HG02970 (cell line): ENCODE results near the gene ARID3B.
A peak's percentile ranks its signal among the peaks of the same experiment; 100 is the strongest.
"Not testable (repeated sequence)": the region's sequence is repeated elsewhere in the genome, so short reads cannot be mapped to it uniquely, and the experiment has no call there.

ENCODE experiments used
- ATAC-seq: cut with Tn5 transposase; IDR thresholded peaks from one replicate; pipeline ENCODE4 v1.9.1; 2021; ENCODE audit warnings: mild to moderate bottlenecking, moderate library complexity, moderate number of reproducible peaks; ENCODE audit not compliant: unreplicated experiment, low FRiP score

The ARID3B gene

GRCh38 chr15:74540761-74541493 is at the start of gene ARID3B:
Gene ARID3B (plus strand): TSS chr15:74541220. CDS start chr15:74543937, 2,717 bp downstream.
- peak; percentile 82 for ATAC-seq

GRCh38 chr15:74496648-74497047 is 44.4 kb upstream of the ARID3B start:
- no peak for ATAC-seq

- ATAC-seq: no peak
Measured at GRCh38 chr15:74497584-74497983, 43.4 kb upstream of the ARID3B start.

- ATAC-seq: no peak
Measured at GRCh38 chr15:74499366-74499765, 41.7 kb upstream of the ARID3B start.

GRCh38 chr15:74500401-74500800 is 40.6 kb upstream of the ARID3B start:
- no peak for ATAC-seq

- ATAC-seq: no peak
Measured at GRCh38 chr15:74502301-74502700, 38.7 kb upstream of the ARID3B start.

GRCh38 chr15:74504418-74504817 is 36.6 kb upstream of the ARID3B start:
- ATAC-seq: no peak

GRCh38 chr15:74504836-74505235 is 36.2 kb upstream of the ARID3B start:
- no peak for ATAC-seq

- no peak for ATAC-seq
Measured at GRCh38 chr15:74505837-74506514, 35.0 kb upstream of the ARID3B start.

- no peak for ATAC-seq
Measured at GRCh38 chr15:74506515-74506840, 34.5 kb upstream of the ARID3B start.

- ATAC-seq: peak; percentile 75
Measured at GRCh38 chr15:74511583-74511982, 29.4 kb upstream of the ARID3B start.

- not testable (repeated sequence) for ATAC-seq
Measured at GRCh38 chr15:74514059-74514458, 27.0 kb upstream of the ARID3B start.

GRCh38 chr15:74517096-74517495 is 23.9 kb upstream of the ARID3B start:
- ATAC-seq: no peak

- ATAC-seq: no peak
Measured at GRCh38 chr15:74519311-74519710, 21.7 kb upstream of the ARID3B start.

GRCh38 chr15:74520407-74520806 is 20.6 kb upstream of the ARID3B start:
- no peak for ATAC-seq

GRCh38 chr15:74523982-74524381 is 17.0 kb upstream of the ARID3B start:
- ATAC-seq: no peak

- ATAC-seq: no peak
Measured at GRCh38 chr15:74525309-74525708, 15.7 kb upstream of the ARID3B start.

- ATAC-seq: no peak
Measured at GRCh38 chr15:74525945-74526344, 15.1 kb upstream of the ARID3B start.

GRCh38 chr15:74528876-74529275 is 12.1 kb upstream of the ARID3B start:
- no peak for ATAC-seq

- ATAC-seq: no peak
Measured at GRCh38 chr15:74529921-74530320, 11.1 kb upstream of the ARID3B start.

GRCh38 chr15:74530771-74531143 is 10.3 kb upstream of the ARID3B start:
- ATAC-seq: no peak

GRCh38 chr15:74531144-74531811 is 9.7 kb upstream of the ARID3B start:
- no peak for ATAC-seq
